ENCODE measurements around the gene UBE2J1. TPM values are rescaled to one million over a fixed set of nuclear protein-coding genes. Genes with fewer than 3 reads are reported as not detected.

The UBE2J1 gene
- total and polyA plus RNA-seq, 10 of the 15 experiments (the other 5 are each of a cell fraction or from before 2014, with no cell fraction given) = 48.7 to 131 (median 90.0) TPM

DNA sequence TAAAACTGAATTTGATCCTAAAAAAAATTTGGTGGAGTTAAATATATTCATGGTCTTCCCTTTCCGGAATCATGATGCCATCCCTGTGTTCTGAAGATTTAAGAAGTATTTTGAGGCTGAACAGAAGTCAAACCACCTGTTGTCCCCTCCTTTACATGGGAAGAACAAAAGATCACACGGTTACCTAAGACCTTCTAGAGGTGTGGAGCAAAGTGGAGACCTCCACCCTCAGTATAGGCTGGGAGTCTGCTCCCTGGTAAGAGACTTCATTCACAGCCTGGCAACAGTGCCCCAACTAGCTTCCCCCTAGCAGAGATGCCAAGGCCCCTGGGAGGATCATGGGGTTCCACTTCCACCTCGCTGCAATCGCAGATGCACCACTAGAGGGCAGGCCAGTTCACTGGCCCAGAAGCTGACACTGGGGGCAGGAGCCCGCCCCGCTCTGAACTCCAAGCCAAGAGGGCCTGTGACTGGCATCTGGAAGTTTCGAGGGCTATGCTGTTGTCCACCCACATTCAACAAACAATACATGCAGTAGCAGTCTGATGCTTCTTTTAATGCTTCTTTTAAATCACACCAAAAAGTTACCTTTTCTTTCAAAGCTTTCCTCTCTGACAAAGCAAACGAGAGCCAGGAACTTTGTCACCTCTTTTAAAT, 19.5 kb upstream of the UBE2J1 start (continued):
- TF ChIP-seq, protein P1, sequence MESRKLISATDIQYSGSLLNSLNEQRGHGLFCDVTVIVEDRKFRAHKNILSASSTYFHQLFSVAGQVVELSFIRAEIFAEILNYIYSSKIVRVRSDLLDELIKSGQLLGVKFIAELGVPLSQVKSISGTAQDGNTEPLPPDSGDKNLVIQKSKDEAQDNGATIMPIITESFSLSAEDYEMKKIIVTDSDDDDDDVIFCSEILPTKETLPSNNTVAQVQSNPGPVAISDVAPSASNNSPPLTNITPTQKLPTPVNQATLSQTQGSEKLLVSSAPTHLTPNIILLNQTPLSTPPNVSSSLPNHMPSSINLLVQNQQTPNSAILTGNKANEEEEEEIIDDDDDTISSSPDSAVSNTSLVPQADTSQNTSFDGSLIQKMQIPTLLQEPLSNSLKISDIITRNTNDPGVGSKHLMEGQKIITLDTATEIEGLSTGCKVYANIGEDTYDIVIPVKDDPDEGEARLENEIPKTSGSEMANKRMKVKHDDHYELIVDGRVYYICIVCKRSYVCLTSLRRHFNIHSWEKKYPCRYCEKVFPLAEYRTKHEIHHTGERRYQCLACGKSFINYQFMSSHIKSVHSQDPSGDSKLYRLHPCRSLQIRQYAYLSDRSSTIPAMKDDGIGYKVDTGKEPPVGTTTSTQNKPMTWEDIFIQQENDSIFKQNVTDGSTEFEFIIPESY (IDR thresholded peaks at IDR 0.05) = no peak
- TF ChIP-seq TBL1XR1 (IDR thresholded peaks at IDR 0.05; ENCODE audit: low read depth, low read length) = no peak
- TF ChIP-seq, protein P2, sequence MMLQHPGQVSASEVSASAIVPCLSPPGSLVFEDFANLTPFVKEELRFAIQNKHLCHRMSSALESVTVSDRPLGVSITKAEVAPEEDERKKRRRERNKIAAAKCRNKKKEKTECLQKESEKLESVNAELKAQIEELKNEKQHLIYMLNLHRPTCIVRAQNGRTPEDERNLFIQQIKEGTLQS (IDR thresholded peaks at IDR 0.05; ENCODE audit: borderline replicate concordance, extremely low read depth, low read depth, low read length) = no peak
- TF ChIP-seq, protein P3, sequence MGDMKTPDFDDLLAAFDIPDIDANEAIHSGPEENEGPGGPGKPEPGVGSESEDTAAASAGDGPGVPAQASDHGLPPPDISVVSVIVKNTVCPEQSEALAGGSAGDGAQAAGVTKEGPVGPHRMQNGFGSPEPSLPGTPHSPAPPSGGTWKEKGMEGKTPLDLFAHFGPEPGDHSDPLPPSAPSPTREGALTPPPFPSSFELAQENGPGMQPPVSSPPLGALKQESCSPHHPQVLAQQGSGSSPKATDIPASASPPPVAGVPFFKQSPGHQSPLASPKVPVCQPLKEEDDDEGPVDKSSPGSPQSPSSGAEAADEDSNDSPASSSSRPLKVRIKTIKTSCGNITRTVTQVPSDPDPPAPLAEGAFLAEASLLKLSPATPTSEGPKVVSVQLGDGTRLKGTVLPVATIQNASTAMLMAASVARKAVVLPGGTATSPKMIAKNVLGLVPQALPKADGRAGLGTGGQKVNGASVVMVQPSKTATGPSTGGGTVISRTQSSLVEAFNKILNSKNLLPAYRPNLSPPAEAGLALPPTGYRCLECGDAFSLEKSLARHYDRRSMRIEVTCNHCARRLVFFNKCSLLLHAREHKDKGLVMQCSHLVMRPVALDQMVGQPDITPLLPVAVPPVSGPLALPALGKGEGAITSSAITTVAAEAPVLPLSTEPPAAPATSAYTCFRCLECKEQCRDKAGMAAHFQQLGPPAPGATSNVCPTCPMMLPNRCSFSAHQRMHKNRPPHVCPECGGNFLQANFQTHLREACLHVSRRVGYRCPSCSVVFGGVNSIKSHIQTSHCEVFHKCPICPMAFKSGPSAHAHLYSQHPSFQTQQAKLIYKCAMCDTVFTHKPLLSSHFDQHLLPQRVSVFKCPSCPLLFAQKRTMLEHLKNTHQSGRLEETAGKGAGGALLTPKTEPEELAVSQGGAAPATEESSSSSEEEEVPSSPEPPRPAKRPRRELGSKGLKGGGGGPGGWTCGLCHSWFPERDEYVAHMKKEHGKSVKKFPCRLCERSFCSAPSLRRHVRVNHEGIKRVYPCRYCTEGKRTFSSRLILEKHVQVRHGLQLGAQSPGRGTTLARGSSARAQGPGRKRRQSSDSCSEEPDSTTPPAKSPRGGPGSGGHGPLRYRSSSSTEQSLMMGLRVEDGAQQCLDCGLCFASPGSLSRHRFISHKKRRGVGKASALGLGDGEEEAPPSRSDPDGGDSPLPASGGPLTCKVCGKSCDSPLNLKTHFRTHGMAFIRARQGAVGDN (IDR thresholded peaks at IDR 0.05) = 0 out of 2 replicates have a peak, but pooled peaks have one; percentile 53
- peak; percentile 85 for TF ChIP-seq RAD21 (IDR thresholded peaks at IDR 0.05; ENCODE audit: insufficient read depth, low read depth, low read length)
- TF ChIP-seq, protein P4, sequence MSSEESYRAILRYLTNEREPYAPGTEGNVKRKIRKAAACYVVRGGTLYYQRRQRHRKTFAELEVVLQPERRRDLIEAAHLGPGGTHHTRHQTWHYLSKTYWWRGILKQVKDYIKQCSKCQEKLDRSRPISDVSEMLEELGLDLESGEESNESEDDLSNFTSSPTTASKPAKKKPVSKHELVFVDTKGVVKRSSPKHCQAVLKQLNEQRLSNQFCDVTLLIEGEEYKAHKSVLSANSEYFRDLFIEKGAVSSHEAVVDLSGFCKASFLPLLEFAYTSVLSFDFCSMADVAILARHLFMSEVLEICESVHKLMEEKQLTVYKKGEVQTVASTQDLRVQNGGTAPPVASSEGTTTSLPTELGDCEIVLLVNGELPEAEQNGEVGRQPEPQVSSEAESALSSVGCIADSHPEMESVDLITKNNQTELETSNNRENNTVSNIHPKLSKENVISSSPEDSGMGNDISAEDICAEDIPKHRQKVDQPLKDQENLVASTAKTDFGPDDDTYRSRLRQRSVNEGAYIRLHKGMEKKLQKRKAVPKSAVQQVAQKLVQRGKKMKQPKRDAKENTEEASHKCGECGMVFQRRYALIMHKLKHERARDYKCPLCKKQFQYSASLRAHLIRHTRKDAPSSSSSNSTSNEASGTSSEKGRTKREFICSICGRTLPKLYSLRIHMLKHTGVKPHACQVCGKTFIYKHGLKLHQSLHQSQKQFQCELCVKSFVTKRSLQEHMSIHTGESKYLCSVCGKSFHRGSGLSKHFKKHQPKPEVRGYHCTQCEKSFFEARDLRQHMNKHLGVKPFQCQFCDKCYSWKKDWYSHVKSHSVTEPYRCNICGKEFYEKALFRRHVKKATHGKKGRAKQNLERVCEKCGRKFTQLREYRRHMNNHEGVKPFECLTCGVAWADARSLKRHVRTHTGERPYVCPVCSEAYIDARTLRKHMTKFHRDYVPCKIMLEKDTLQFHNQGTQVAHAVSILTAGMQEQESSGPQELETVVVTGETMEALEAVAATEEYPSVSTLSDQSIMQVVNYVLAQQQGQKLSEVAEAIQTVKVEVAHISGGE (CRISPR knock-in tag; IDR thresholded peaks at IDR 0.05) = no peak
- TF ChIP-seq ATF7 (IDR thresholded peaks at IDR 0.05; ENCODE audit: low read depth) = no peak
- 0 out of 2 replicates have a peak, but pooled peaks have one; percentile 19 for TF ChIP-seq DPF2 (IDR thresholded peaks at IDR 0.05)
- TF ChIP-seq SMARCA5 (IDR thresholded peaks at IDR 0.05) = peak; percentile 93; the same call in 1 of the 2 replicates
- no peak for TF ChIP-seq CHD4 (IDR thresholded peaks at IDR 0.05)
- TF ChIP-seq SREBF1 (IDR thresholded peaks at IDR 0.05; ENCODE audit: low read length) = no peak
- TF ChIP-seq PAX5 (IDR thresholded peaks at IDR 0.05; ENCODE audit: borderline replicate concordance, low read depth, low read length) = 0 out of 2 replicates have a peak, but pooled peaks have one; percentile 37
- TF ChIP-seq NFYB (IDR thresholded peaks at IDR 0.05; ENCODE audit: insufficient read depth, low read depth, low read length) = no peak
- TF ChIP-seq, protein P5, sequence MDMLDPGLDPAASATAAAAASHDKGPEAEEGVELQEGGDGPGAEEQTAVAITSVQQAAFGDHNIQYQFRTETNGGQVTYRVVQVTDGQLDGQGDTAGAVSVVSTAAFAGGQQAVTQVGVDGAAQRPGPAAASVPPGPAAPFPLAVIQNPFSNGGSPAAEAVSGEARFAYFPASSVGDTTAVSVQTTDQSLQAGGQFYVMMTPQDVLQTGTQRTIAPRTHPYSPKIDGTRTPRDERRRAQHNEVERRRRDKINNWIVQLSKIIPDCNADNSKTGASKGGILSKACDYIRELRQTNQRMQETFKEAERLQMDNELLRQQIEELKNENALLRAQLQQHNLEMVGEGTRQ (IDR thresholded peaks at IDR 0.05; ENCODE audit: borderline replicate concordance, low read depth, low read length) = no peak
- TF ChIP-seq, protein P6, sequence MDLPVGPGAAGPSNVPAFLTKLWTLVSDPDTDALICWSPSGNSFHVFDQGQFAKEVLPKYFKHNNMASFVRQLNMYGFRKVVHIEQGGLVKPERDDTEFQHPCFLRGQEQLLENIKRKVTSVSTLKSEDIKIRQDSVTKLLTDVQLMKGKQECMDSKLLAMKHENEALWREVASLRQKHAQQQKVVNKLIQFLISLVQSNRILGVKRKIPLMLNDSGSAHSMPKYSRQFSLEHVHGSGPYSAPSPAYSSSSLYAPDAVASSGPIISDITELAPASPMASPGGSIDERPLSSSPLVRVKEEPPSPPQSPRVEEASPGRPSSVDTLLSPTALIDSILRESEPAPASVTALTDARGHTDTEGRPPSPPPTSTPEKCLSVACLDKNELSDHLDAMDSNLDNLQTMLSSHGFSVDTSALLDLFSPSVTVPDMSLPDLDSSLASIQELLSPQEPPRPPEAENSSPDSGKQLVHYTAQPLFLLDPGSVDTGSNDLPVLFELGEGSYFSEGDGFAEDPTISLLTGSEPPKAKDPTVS (IDR thresholded peaks at IDR 0.05; ENCODE audit: low read depth, low read length) = 0 out of 2 replicates have a peak, but pooled peaks have one; percentile 73
